Hippocampal formation (tissue), 2 donors: ENCODE measurements around the gene MLPH.
"Not testable (repeated sequence)": the region's sequence is repeated elsewhere in the genome, so short reads cannot be mapped to it uniquely, and the experiment has no call there.

Experiments
- DNase-seq, 2 donors: peaks; one replicate each; lab custom pipeline; 2025; lab: John Stamatoyannopoulos, UW

Gene MLPH

GRCh38 chr2:237458519-237458918 lies 28.5 kb upstream of the MLPH start:
- DNase-seq, result no peak

GRCh38 chr2:237459226-237459625 lies 27.8 kb upstream of the MLPH start:
- DNase-seq, result no peak

GRCh38 chr2:237459741-237460174 lies 27.3 kb upstream of the MLPH start:
- no peak for DNase-seq

GRCh38 chr2:237464757-237465391 lies 22.2 kb upstream of the MLPH start:
- DNase-seq, result no peak

- no peak for DNase-seq
Observed at GRCh38 chr2:237465515-237466148, 21.4 kb upstream of the MLPH start.

- DNase-seq, result no peak
Observed at GRCh38 chr2:237466211-237466610, 20.8 kb upstream of the MLPH start.

GRCh38 chr2:237467447-237468179 lies 19.4 kb upstream of the MLPH start:
- DNase-seq, result no peak

GRCh38 chr2:237469410-237469809 lies 17.6 kb upstream of the MLPH start:
- not testable (repeated sequence) for DNase-seq

- no peak for DNase-seq
Observed at GRCh38 chr2:237469849-237470248, 17.2 kb upstream of the MLPH start.

GRCh38 chr2:237470914-237471313 lies 16.1 kb upstream of the MLPH start:
- no peak for DNase-seq

GRCh38 chr2:237471438-237472186 lies 15.4 kb upstream of the MLPH start:
- DNase-seq, result no peak

GRCh38 chr2:237472187-237472712 lies 14.8 kb upstream of the MLPH start:
- DNase-seq, result no peak

GRCh38 chr2:237472909-237473877 lies 13.9 kb upstream of the MLPH start:
- DNase-seq, result no peak

GRCh38 chr2:237473878-237474441 lies 13.1 kb upstream of the MLPH start:
- peak in 1 of 2 donors; percentile 23 for DNase-seq

- DNase-seq, result no peak
Observed at GRCh38 chr2:237474442-237474911, 12.6 kb upstream of the MLPH start.

- peak; percentile 41 to 43 for DNase-seq
Observed at GRCh38 chr2:237474931-237475703, 11.9 kb upstream of the MLPH start.

- no peak for DNase-seq
Observed at GRCh38 chr2:237475704-237476141, 11.3 kb upstream of the MLPH start.

- DNase-seq, result no peak
Observed at GRCh38 chr2:237478095-237478494, 9.0 kb upstream of the MLPH start.

- no peak for DNase-seq
Observed at GRCh38 chr2:237478979-237479378, 8.1 kb upstream of the MLPH start.

GRCh38 chr2:237479747-237480146 lies 7.3 kb upstream of the MLPH start:
- peak in 1 of 2 donors; percentile 61 for DNase-seq
